RWPE2 (cell line): ENCODE results near the gene DSCAML1.
A peak's percentile ranks its signal among the peaks of the same experiment; 100 is the strongest.

Experiments used
- ATAC-seq: fragments of 200-7000 bp; cut with Tn5 transposase; 3 replicates; pipeline ENCODE4 v1.9.1; 2021; ENCODE audit warnings: low read depth
- DNase-seq: peaks from one replicate; pipeline ENCODE4 v3.0.0-alpha.2; 2020; ENCODE audit warnings: low spot score
- H3K27ac ChIP-seq: fragments of 450-650 bp; 2 replicates; pipeline ENCODE4 v1.5.1; 2017; ENCODE audit warnings: mild to moderate bottlenecking; ENCODE audit not compliant: poor library complexity, severe bottlenecking
- H3K27me3 ChIP-seq: fragments of 250-450 bp; sonication (Bioruptor Pico); 2 replicates; pipeline ENCODE4 v1.5.1; 2021; ENCODE audit warnings: mild to moderate bottlenecking, moderate library complexity; ENCODE audit not compliant: insufficient read depth, poor library complexity, severe bottlenecking
- H3K36me3 ChIP-seq: fragments of 250-450 bp; sonication (Bioruptor Pico); 2 replicates; pipeline ENCODE4 v1.5.1; 2020; ENCODE audit warnings: low read depth, mild to moderate bottlenecking, moderate library complexity
- H3K4me1 ChIP-seq: fragments of 250-450 bp; sonication (Bioruptor Pico); 2 replicates; pipeline ENCODE4 v1.5.1; 2021; ENCODE audit warnings: mild to moderate bottlenecking, moderate library complexity; ENCODE audit not compliant: insufficient read depth, poor library complexity, severe bottlenecking
- H3K4me3 ChIP-seq: fragments of 250-450 bp; sonication (Bioruptor Pico); 2 replicates; pipeline ENCODE4 v1.5.1; 2021; ENCODE audit warnings: mild to moderate bottlenecking, moderate library complexity; ENCODE audit not compliant: severe bottlenecking
- H3K9me3 ChIP-seq: fragments of 250-450 bp; sonication (Bioruptor Pico); 2 replicates; pipeline ENCODE4 v1.5.1; 2021; ENCODE audit warnings: mild to moderate bottlenecking, moderate library complexity; ENCODE audit not compliant: severe bottlenecking
- TF ChIP-seq, protein P1 (sequence below): fragments of 450-650 bp; IDR thresholded peaks from one replicate; pipeline ENCODE4 v1.5.1; 2017; ENCODE audit warnings: mild to moderate bottlenecking, moderate library complexity; ENCODE audit not compliant: poor library complexity, severe bottlenecking

Gene DSCAML1

DNA sequence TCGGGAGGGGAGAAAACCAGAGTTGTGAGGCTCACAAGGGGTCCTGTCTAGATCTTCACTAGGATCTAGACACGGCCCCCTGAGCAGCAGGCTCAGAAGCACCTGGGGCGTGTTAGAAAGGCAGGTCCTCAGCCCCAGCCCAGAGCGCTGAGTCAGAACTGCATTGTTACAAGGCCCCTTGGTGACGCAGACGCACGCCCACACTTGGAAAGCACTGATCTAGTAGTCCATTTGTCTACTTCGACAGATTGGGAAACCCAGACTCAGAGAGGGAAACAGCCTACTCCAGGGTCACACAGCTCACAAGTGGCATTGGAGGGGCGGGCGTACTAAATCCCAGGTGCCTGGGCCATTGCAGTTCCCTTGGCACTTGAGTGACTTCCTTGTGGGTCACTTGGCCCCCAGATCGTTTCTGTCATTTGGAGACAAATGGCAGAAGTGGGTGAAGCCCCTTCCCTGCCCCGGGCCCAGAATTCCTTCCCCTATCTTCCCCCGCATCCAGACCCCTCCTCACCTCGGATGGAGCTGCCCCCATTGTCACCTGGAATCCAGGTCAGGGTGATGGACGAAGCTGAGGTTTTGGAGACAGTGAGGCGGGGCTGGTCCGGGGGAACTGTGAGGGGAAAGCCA is 358.5 kb downstream of the DSCAML1 start:
- TF ChIP-seq, protein P1, sequence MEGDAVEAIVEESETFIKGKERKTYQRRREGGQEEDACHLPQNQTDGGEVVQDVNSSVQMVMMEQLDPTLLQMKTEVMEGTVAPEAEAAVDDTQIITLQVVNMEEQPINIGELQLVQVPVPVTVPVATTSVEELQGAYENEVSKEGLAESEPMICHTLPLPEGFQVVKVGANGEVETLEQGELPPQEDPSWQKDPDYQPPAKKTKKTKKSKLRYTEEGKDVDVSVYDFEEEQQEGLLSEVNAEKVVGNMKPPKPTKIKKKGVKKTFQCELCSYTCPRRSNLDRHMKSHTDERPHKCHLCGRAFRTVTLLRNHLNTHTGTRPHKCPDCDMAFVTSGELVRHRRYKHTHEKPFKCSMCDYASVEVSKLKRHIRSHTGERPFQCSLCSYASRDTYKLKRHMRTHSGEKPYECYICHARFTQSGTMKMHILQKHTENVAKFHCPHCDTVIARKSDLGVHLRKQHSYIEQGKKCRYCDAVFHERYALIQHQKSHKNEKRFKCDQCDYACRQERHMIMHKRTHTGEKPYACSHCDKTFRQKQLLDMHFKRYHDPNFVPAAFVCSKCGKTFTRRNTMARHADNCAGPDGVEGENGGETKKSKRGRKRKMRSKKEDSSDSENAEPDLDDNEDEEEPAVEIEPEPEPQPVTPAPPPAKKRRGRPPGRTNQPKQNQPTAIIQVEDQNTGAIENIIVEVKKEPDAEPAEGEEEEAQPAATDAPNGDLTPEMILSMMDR: no peak
- H3K36me3 ChIP-seq: no peaks in the 10 kb centered on the region
- H3K4me1 ChIP-seq: no peaks in the 10 kb centered on the region
- DNase-seq (no peak), ATAC-seq (peak; percentile 53; the same call in 2 of the 3 replicates)
- H3K27ac ChIP-seq: no peak overlapping the region
- H3K27me3 ChIP-seq: peaks cover 21% of the 10 kb centered on the region
- H3K9me3 ChIP-seq: no peaks in the 10 kb centered on the region
- H3K4me3 ChIP-seq: no peak overlapping the region

DNA sequence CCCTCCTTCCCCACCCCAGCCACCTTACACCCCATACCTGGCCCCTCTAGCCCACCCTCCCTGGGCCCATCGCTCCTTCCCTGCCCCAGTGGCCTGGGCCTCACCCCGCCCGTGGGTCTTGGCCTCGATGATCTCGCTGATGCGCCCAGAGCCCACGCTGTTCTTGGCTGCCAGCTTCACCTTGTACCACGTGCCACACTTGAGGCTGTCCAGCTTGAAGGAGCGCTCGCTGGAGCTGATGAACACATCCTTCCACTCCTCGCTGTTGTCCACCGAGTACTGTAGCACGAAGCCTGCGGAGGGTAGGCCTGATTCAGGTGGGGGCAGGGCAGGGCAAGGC is 359.3 kb downstream of the DSCAML1 start:
- TF ChIP-seq, protein P1: no peak
- Histone ChIP-seq H3K27ac (no peak overlapping the region), H3K36me3 (no peaks in the 10 kb centered on the region), H3K4me1 (no peaks in the 10 kb centered on the region), H3K9me3 (no peaks in the 10 kb centered on the region), H3K27me3 (peaks cover 14% of the 10 kb centered on the region), H3K4me3 (no peak overlapping the region)
- DNase-seq (no peak), ATAC-seq (no peak)

DNA sequence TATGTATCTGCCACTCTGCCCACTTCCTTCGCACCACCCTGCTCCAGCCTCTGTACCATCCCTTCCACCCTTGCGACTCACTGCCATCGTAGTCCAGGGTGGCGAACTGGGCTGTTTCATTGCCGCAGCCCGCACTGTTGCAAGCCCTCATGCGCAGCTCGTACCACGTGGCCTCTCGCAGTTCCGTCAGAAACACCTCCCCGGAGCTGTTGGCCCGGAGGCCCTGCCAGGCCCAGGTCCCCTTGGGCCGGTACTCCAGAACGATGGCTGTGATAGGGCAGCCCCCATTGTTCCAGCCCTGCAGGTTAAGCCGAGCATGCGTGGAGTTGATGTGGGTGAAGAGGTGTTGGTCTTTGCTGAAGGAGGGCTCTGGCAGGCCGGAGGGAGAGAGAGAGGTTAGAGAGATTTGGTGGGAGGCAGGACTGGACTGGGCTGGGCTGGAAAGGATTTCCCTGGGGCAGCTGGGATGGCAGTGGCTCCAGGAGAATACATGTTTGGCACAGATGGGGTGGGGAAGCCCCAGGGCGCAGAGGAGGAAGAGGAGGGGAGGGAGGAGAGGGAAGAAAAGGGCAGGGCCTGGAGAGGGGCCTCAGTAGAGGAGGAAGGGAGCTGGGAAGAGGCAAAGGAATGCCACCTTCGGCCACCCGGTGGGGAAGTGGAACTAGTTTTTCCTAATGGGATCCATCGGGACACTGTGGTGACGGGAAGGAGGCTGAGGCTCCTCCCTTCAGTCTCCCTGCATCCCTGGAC is 359.8 kb downstream of the DSCAML1 start:
- peaks cover 8% of the 10 kb centered on the region for H3K27me3 ChIP-seq
- H3K4me1 ChIP-seq: no peaks in the 10 kb centered on the region
- ATAC-seq: no peak
- H3K4me3 ChIP-seq: no peak overlapping the region
- no peaks in the 10 kb centered on the region for H3K9me3 ChIP-seq
- TF ChIP-seq, protein P1: no peak
- no peak for DNase-seq
- H3K36me3 ChIP-seq: no peaks in the 10 kb centered on the region
- no peak overlapping the region for H3K27ac ChIP-seq

DNA sequence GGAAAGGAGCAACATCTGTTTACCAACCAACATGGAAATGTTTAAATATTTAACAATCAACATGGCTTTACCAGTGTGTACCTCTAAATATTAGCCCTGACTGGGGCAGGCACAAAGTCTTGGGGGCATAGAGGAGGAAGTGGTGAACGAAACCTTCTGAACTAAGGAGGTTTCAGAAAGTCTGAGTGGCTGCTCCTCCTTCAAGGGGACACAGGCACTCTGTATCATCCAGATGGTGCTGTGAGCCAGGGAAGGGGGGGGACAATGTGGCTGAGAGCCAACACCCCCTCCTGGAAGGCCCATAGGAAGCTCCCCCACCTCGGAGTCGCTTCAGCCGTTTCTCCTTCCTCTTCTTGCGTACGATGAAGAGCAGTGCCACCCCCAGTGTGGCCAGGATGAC is 361.7 kb downstream of the DSCAML1 start:
- TF ChIP-seq, protein P1: no peak
- Histone ChIP-seq H3K4me1 (no peaks in the 10 kb centered on the region), H3K4me3 (no peak overlapping the region), H3K9me3 (no peaks in the 10 kb centered on the region), H3K27me3 (peaks cover 6% of the 10 kb centered on the region), H3K27ac (no peak overlapping the region), H3K36me3 (no peaks in the 10 kb centered on the region)
- ATAC-seq (no peak), DNase-seq (no peak)

DNA sequence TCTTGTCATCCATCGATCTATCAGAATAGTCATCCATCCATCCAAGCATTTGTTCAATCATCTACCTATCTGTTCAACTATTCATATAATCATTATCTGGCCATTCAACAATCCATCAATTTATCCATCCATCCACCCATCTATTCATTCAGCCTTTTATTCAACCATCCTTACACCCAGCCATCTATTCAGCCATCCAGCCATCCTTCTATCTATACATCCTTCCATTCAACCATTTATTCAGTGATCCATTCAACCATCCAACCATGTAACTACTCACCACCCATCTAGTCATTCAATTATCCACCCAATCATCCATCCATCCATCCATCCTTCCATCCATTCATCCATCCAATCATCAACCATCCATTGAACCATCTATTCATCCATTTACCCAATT is 362.5 kb downstream of the DSCAML1 start:
- TF ChIP-seq, protein P1: no peak
- H3K27ac ChIP-seq: no peak overlapping the region
- H3K9me3 ChIP-seq: no peaks in the 10 kb centered on the region
- no peak for ATAC-seq
- no peaks in the 10 kb centered on the region for H3K36me3 ChIP-seq
- no peak for DNase-seq
- H3K4me3 ChIP-seq: no peak overlapping the region
- no peaks in the 10 kb centered on the region for H3K27me3 ChIP-seq
- H3K4me1 ChIP-seq: no peaks in the 10 kb centered on the region
